CD4-positive, alpha-beta T cell treated with Interleukin-2 at 100 ng/mL for 4 hours (primary cell): Measurements from ENCODE around the gene CTDSP2.
A peak's percentile ranks its signal among the peaks of the same experiment; 100 is the strongest.
"Not testable (repeated sequence)": the region's sequence is repeated elsewhere in the genome, so short reads cannot be mapped to it uniquely, and the experiment has no call there.

Experiments
- DNase-seq: peaks from one replicate; pipeline ENCODE4 v3.0.0-alpha.2; 2020; ENCODE audit warnings: low spot score

CTDSP2 gene

GRCh38 chr12:57881475-57881874 is 34.9 kb upstream of the CTDSP2 start:
- DNase-seq: no peak

GRCh38 chr12:57881035-57881434 is 34.5 kb upstream of the CTDSP2 start:
- DNase-seq: not testable (repeated sequence)

DNA sequence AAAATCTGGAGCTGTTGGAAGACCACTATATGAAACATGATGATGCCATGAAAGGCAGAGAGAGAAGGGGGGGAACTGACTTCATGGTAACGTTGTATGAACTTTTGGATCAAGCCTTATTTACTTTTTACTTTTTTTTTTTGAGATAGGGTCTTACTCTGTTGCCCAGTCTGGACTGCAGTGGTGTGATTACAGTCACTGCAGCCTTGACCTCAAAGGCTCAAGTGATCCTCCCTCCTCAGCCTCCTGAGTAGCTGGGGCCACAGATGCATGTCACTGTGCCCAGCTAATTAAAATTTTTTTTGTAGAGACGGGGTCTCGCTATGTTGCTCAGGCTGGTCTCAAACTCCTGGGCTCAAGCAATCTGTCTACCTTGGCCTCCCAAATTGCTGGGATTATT is 31.3 kb upstream of the CTDSP2 start:
- DNase-seq: no peak

GRCh38 chr12:57875753-57876547 is 29.4 kb upstream of the CTDSP2 start:
- no peak for DNase-seq

DNA sequence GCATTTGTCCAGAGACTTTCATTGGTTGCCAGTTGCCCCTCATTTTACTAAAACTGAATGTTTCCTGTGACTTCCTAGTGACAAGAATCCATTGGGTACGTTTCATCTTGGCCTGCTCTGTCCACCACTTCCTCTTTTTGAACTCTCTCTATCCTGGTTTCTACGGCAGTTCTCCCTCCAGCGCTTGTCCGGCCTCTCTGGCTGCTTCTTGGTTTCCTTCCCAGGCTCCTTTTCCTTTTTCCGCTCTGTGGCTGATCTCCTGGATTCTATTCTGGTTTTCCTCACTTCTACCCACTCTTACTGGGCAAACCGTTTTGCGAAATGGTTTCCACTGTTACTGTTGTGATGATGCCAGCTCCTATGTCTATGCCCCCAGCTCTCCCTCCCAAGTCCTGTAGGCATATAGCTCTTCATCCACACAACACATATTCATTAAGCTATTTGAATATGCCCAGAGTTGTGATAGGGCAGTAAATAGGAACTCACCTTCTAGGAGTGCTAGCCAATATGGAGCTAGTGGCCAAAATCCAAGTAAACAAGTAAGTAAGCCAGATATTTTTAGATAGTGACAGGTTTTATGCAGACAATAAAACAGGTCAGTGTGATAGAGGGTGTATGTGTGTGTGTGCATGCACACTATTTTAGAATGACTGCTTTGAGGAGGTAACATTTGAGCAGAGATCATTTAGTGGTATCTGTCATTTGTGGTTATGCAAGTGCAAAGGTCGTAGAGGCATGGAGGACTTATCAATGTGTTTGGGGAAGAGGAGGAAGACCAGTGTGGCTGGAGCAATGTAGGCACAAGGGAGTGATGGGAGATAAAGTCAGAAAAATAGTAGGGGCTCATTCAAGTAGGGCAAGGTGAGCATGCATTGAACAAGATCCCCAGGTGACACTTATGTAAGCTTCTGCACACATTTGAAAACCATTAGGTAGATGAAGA is 27.9 kb upstream of the CTDSP2 start:
- no peak for DNase-seq

GRCh38 chr12:57872362-57872761 is 25.8 kb upstream of the CTDSP2 start:
- no peak for DNase-seq

GRCh38 chr12:57869927-57870318 is 23.4 kb upstream of the CTDSP2 start:
- no peak for DNase-seq

DNA sequence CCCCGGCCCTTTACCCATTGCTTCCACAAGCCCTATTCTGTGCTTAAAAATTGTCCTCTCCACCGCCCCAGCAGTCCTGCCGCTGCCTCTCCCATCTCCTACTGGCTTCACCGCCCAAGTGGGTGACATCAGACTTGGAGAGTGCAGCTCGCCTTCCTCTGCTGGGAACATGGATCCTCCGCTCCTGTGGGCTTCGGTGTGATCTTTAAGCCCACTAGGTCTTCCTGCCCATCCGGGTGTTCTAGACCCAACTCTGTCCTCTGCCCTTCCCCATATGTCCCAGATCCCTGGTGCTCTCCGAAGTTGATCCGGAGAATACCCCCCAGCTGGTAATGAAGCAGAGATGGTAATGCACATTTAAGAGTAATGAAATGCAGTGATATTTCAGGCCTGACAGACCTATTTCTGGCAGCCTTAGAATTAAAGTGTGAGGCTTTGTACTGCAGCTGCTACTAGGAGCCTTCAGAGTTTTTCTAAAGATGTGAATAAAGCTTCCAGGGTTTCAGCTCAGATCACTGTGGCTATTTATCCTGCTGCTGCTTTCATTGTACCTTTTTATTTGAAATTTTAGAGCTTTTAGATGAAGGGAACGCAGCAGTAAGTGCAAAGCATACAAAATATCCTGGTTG is 22.9 kb upstream of the CTDSP2 start:
- no peak for DNase-seq

- DNase-seq: no peak
Observed at GRCh38 chr12:57868851-57869268, 22.3 kb upstream of the CTDSP2 start.

- no peak for DNase-seq
Observed at GRCh38 chr12:57868221-57868620, 21.7 kb upstream of the CTDSP2 start.

DNA sequence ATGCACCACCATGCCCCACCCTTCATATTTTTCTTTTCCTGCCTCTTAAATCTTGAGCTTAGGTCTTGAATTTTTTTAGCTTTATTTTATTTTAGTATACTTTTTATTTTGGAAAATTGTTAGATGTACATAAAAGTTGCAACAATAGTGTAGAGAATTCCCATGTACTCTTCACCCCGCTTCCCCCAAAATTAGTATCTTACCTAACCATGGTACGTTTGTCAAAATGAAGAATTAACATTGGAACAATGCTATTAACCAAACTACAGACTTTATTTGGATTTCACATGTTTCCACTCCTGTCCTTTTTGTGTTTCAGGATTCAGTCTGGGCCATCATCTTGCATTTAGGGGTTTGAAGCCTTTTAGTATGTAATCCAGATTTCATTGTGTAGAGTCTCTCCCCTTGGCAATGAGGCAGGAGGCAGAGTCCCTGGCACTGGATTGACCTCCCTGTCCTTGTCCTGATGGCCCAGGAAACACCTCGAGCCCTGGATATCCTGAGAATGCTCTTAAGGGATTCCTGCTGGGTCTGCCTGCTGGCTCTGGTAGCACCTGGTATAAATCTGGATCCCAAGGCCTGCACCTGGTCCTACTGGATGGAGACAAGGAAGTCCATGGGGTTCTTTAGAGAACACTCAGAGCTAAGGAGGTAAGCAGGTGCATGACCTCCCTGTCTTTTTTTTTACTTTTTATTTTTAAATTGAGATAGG is 19.9 kb upstream of the CTDSP2 start:
- no peak for DNase-seq

DNA sequence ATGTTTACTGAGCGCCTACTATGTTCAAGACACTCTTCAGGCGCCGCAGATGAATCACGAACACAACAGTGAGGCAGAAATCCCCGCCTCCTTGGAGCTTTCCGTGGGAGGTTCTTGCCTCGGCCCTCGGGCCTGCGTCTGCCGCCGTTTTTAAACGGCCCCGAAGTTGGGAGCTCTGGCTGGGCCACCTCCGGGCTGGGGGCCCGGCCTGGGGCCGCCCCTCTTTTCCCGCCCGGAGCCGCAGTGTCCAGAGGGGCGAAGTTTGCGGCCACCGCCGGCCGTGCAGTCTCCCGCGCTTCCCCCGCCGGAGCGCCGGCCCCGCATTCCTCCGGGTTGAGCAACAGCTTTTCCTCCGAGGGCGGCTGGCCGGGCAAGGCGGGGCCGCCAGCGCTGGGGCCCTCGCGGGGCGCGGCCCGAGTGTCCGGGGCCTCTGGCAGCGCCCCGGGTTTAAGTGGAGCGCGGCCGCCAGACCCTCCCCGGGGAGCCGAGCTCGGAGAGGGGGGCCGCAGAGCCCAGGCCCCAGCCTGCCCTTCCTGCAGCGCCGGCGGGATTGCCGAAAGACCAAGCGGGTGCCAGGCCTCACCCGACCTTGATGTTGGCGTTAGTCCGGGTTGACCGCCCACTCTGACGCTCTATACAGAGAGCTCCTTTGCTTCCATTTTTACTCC is 18.7 kb upstream of the CTDSP2 start:
- peak; percentile 53 for DNase-seq

DNA sequence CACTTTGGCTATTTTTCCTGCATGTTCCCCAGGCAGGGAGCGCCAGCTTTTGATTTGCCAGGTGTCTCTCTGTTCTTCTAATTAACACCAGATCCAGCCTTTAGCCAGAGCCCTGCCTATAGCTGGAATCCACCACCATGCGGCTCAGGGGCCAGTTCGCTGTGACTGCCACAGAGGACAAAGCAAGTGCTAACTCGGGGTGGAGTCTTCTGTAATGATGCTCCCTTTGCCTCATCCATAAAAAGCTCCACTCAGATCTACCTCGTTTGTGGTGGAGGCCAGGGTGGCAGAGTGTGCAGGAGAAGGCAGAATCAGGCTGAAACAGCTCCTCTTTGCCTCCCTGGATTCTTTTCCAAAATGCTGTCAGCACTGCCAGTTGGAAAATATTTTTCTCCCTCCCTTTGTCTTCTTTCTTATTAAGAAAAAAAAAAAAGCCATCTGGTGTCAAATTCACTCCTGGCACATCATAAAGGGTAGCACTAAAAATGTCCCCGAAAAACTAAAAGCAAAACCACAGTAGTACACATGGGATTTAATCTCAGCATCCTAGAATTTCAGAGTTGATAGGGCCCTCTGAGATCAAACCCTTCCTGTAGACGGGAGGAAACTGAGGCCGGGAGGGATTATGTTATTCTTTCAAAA is 18.0 kb upstream of the CTDSP2 start:
- DNase-seq: no peak

GRCh38 chr12:57863676-57864075 is 17.1 kb upstream of the CTDSP2 start:
- DNase-seq: no peak

DNA sequence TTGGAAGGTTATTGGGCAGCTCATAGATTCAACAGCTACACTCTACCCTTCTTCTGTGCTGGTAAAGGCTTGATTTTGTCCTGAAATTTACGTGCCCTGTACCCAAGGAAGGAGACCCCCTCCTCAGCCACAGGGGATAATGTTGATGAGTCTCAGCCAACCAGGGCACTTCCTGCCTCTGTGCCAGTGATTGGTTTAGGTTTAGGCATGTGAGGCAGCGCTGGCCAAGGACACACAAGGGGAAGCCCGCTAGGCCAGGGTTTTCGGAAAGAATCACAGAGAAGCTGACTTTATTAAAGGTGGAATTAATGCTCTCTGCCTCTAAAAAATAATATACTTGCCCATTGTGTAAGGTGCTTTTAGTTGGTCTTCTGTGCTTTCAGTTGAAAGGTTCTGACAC is 15.4 kb upstream of the CTDSP2 start:
- no peak for DNase-seq

DNA sequence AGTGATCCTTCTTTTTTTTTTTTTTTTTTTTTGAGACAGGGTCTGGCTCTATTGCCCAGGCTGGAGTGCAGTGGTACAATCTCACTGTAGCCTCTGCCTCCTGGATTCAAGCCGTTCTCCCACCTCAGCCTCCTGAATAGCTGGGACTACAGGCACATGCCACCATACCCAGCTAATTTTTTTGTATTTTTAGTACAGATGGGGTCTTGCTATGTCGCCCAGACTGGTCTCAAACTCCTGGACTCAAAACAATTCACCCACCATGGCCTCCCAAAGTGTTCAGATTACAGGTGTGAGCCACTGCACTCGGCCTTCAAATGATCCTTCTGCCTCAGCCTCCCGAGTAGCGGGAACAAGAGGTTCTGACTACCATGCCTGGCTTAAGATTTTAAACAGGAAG is 14.4 kb upstream of the CTDSP2 start:
- not testable (repeated sequence) for DNase-seq

DNA sequence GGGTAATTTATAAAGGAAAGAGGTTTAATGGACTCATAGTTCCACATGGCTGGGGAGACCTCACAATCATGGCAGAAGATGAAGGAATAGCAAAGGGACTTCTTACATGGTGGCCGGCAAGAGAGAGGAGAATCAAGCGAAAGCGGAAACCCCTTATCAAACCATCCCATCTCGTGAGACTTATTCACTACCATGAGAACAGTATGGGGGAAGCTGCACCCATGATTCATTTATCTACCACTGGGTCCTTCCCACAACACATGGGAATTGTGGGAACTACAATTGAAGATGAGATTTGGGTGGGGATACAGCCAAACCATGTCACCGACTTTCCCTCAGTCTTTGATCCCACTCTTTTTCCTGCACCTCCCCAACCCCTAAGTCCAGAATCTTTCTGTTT is 12.6 kb upstream of the CTDSP2 start:
- no peak for DNase-seq

- not testable (repeated sequence) for DNase-seq
Observed at GRCh38 chr12:57858123-57858522, 11.6 kb upstream of the CTDSP2 start.

GRCh38 chr12:57854965-57855364 is 8.4 kb upstream of the CTDSP2 start:
- no peak for DNase-seq

DNA sequence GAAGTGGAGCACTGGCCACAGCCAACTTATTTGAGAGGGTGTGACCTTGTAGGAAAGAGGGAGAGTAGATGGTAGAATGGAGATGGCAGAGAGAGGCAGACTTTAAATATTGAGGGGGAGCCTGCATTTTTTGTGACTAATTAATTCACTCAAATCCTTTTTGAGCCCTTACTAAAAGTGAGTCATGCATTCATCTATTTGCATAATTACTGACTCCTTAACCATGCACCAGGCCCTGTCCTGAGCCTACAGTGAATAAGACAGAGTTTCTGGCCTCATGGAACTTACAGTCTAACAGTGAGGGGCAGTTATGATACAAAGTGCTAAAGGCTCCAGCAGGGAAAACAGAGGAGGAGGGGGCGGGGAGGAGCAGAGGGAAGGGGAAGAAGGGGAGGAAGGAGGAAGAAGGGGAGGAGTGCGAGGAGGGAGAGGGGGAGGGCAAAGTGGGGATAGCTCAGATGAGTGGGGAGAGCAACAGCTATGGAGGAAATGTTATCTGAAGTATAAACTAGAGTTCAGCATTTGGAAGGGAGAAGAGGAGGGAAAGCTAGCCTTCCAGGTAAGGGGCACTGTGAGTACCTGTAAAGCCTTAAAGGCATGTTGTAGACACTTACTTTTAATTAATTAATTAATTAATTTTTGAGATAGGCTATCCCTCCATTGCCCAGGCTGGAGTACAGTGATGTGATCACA is 7.5 kb upstream of the CTDSP2 start:
- no peak for DNase-seq
